Neutrophil (primary cell): ENCODE data around the gene RTRAF.

Experiments used
- H3K27ac ChIP-seq: fragments of 200-600 bp; sonication (generic); 2 replicates; pipeline ENCODE4 v1.5.1; 2016; ENCODE audit warnings: mild to moderate bottlenecking, moderate library complexity
- H3K27me3 ChIP-seq: fragments of 200-600 bp; sonication (generic); 2 replicates; pipeline ENCODE4 v1.6.0; 2016; ENCODE audit warnings: mild to moderate bottlenecking
- H3K36me3 ChIP-seq: fragments of 200-600 bp; sonication (generic); 2 replicates; pipeline ENCODE4 v1.5.1; 2017
- H3K4me1 ChIP-seq, 2 experiments: fragments of 200-600 bp in 1 of 2; sonication (generic) in 1 of 2; 1 replicate in 1 of 2; 2 replicates in 1 of 2; pipeline versions ENCODE4 v1.5.1 to v1.6.1; 2013 to 2016; ENCODE audit warnings: low read depth in 1 of 2, low read length in 1 of 2, mild to moderate bottlenecking in 1 of 2, moderate library complexity in 1 of 2; ENCODE audit not compliant: control insufficient read depth in 1 of 2, insufficient read depth in 1 of 2
- H3K4me3 ChIP-seq, 2 experiments: fragments of 200-600 bp in 1 of 2; sonication (generic) in 1 of 2; 1 replicate in 1 of 2; 2 replicates in 1 of 2; pipeline ENCODE4 v1.5.1; 2013 to 2016; ENCODE audit warnings: low read depth in 1 of 2, low read length in 1 of 2, mild to moderate bottlenecking in 1 of 2, moderate library complexity in 1 of 2
- H3K9me3 ChIP-seq: fragments of 200-600 bp; sonication (generic); 2 replicates; pipeline ENCODE4 v1.5.1; 2016
- CTCF ChIP-seq: fragments of 200-600 bp; sonication (generic); IDR thresholded peaks from 2 replicates; pipeline ENCODE4 v1.5.1; 2016; ENCODE audit warnings: antibody characterized with exemption

RTRAF gene

GRCh38 chr14:52033101-52033642 lies 43.8 kb downstream of the RTRAF start:
- Histone ChIP-seq H3K4me1 (peaks cover 0 to 4% of the 10 kb centered on the region in 2 experiments), H3K27ac (no peak overlapping the region)

GRCh38 chr14:52039124-52039815 lies 49.9 kb downstream of the RTRAF start:
- no peak overlapping the region for H3K4me3 ChIP-seq
- no peaks in the 10 kb centered on the region for H3K4me1 ChIP-seq
- TF ChIP-seq CTCF, result no peak
- H3K27ac ChIP-seq, result no peak overlapping the region
- no peaks in the 10 kb centered on the region for H3K36me3 ChIP-seq
- H3K9me3 ChIP-seq, result no peaks in the 10 kb centered on the region
- H3K27me3 ChIP-seq, result peaks cover 10% of the 10 kb centered on the region

More at GRCh38 chr14:52033101-52033642, 43.8 kb downstream of the RTRAF start:
- Histone ChIP-seq H3K9me3 (no peaks in the 10 kb centered on the region), H3K27me3 (peaks cover 6% of the 10 kb centered on the region), H3K36me3 (no peaks in the 10 kb centered on the region), H3K4me3 (no peak overlapping the region)
- no peak for TF ChIP-seq CTCF

- Histone ChIP-seq H3K27ac (no peak overlapping the region), H3K27me3 (peaks cover 13% of the 10 kb centered on the region), H3K9me3 (no peaks in the 10 kb centered on the region), H3K4me3 (no peak overlapping the region), H3K36me3 (no peaks in the 10 kb centered on the region), H3K4me1 (no peaks in the 10 kb centered on the region)
- no peak for TF ChIP-seq CTCF
These were observed 51.3 kb downstream of the RTRAF start for GRCh38 chr14:52040598-52040997.

- Histone ChIP-seq H3K4me3 (no peak overlapping the region), H3K4me1 (no peaks in the 10 kb centered on the region), H3K27ac (no peak overlapping the region), H3K36me3 (no peaks in the 10 kb centered on the region), H3K9me3 (no peaks in the 10 kb centered on the region), H3K27me3 (peaks cover 13% of the 10 kb centered on the region)
- TF ChIP-seq CTCF, result no peak
These were observed 53.3 kb downstream of the RTRAF start for GRCh38 chr14:52042371-52043289.

GRCh38 chr14:52043690-52044089 lies 54.3 kb downstream of the RTRAF start:
- H3K4me1 ChIP-seq, result no peaks in the 10 kb centered on the region
- H3K27ac ChIP-seq, result no peak overlapping the region
- no peak overlapping the region for H3K4me3 ChIP-seq
- H3K9me3 ChIP-seq, result no peaks in the 10 kb centered on the region
- peaks cover 3% of the 10 kb centered on the region for H3K27me3 ChIP-seq
- no peak for TF ChIP-seq CTCF
- no peaks in the 10 kb centered on the region for H3K36me3 ChIP-seq
